Vagina (tissue), 2 donors: ENCODE data around the gene SLC16A12.

ENCODE experiments used
- POLR2A ChIP-seq, 2 donors: fragments of 450-650 bp; IDR thresholded peaks; one replicate each; pipeline ENCODE4 v1.6.1; 2017; ENCODE audit warnings: antibody characterized with exemption in 2 of 2, mild to moderate bottlenecking in 2 of 2, moderate library complexity in 2 of 2
- POLR2AphosphoS5 ChIP-seq, 2 donors: sonication (generic); formaldehyde crosslinking; IDR thresholded peaks; one replicate each; pipeline ENCODE4 v1.9.0; 2017; ENCODE audit warnings: antibody characterized with exemption in 2 of 2, mild to moderate bottlenecking in 2 of 2, low read depth in 1 of 2; ENCODE audit not compliant: insufficient read depth in 1 of 2
- TF ChIP-seq, protein P1 (sequence below), 3 experiments: fragments of 450-650 bp in 2 of 3; fragments of 200-600 bp in 1 of 3; sonication (generic) in 1 of 3; IDR thresholded peaks; one replicate each; pipeline ENCODE4 v1.5.1; 2017 to 2019; ENCODE audit warnings: antibody characterized with exemption in 3 of 3, mild to moderate bottlenecking in 2 of 3, moderate library complexity in 2 of 3

DNA sequence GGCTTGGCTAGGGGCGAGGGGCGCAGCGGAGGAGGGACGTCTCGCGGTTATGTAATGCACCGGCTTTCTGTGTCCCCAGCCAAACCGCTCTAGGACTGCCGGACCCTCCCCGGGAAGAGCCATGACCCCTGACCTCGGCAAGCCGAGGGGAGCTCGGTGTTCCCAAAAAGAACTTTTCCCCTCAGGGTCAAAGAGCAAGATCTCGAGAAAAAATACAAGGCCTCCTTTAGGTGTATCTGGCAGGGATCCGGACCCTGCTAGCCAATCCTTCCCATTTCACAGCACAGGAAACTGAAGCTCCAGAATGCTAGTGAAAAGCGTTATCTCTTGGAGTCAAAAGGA, 590 bp upstream of the SLC16A12 start:
- TF ChIP-seq, protein P1, sequence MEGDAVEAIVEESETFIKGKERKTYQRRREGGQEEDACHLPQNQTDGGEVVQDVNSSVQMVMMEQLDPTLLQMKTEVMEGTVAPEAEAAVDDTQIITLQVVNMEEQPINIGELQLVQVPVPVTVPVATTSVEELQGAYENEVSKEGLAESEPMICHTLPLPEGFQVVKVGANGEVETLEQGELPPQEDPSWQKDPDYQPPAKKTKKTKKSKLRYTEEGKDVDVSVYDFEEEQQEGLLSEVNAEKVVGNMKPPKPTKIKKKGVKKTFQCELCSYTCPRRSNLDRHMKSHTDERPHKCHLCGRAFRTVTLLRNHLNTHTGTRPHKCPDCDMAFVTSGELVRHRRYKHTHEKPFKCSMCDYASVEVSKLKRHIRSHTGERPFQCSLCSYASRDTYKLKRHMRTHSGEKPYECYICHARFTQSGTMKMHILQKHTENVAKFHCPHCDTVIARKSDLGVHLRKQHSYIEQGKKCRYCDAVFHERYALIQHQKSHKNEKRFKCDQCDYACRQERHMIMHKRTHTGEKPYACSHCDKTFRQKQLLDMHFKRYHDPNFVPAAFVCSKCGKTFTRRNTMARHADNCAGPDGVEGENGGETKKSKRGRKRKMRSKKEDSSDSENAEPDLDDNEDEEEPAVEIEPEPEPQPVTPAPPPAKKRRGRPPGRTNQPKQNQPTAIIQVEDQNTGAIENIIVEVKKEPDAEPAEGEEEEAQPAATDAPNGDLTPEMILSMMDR (IDR thresholded peaks at IDR 0.05) = no peak
- TF ChIP-seq POLR2AphosphoS5 (IDR thresholded peaks at IDR 0.05; ENCODE audit: insufficient read depth in 1 of 2, low read depth in 1 of 2) = no peak
- no peak for TF ChIP-seq POLR2A (IDR thresholded peaks at IDR 0.05)
